AG09309 (cell line): ENCODE results near the gene CTDSPL.

ENCODE experiments used
- DNase-seq: peaks from one replicate; pipeline ENCODE4 v3.0.0-alpha.2; 2010; ENCODE audit warnings: low read depth
- H3K4me3 ChIP-seq: 2 replicates; pipeline ENCODE4 v1.5.1; 2011; ENCODE audit warnings: mild to moderate bottlenecking, low read depth, low read length, moderate library complexity; ENCODE audit not compliant: control insufficient read depth
- TF ChIP-seq, protein P1 (sequence below): IDR thresholded peaks from 2 replicates; pipeline ENCODE4 v1.5.1; 2011; ENCODE audit warnings: mild to moderate bottlenecking, low read depth, low read length, inconsistent platforms; ENCODE audit not compliant: insufficient read depth, control insufficient read depth; ENCODE audit errors: missing control alignments

CTDSPL gene

DNA sequence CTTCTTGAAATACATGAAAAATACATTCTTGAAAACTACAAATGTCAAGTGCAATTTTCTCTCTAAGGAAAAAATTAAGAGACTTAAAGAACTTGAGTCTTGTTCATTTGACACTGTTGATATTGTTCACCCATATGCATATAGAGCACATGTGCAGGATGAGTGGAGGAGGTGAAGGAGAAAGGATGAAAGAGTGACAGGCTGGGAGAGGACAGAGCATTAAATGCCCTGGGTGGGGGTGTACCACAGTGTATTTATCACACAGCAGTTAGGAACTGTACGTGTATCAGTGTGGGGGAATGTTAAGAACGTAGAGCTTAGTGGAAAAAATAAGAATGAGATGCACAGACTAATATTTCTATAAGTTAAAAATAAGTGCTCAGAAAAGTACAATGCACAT, 45.7 kb downstream of the CTDSPL start:
- no peak for DNase-seq

DNA sequence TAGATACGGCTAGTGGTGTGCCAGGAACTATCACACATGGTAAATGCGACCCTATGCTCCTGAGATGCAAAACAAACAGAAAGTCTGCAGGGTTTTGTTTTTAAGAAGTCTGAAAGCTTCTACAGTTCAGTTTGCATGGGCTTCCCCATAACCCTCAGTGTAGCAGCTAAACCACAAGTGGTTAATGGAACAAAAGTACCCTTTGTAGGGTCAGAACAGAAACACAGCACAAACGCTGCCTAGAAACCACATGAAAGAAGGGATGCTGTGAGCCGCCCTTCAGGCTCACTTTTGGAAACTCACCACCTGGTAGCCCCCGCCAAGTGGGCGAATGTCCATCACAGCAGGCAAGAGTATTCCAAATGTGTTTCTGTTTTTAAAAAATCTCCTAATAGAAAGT, 46.2 kb downstream of the CTDSPL start:
- TF ChIP-seq, protein P1, sequence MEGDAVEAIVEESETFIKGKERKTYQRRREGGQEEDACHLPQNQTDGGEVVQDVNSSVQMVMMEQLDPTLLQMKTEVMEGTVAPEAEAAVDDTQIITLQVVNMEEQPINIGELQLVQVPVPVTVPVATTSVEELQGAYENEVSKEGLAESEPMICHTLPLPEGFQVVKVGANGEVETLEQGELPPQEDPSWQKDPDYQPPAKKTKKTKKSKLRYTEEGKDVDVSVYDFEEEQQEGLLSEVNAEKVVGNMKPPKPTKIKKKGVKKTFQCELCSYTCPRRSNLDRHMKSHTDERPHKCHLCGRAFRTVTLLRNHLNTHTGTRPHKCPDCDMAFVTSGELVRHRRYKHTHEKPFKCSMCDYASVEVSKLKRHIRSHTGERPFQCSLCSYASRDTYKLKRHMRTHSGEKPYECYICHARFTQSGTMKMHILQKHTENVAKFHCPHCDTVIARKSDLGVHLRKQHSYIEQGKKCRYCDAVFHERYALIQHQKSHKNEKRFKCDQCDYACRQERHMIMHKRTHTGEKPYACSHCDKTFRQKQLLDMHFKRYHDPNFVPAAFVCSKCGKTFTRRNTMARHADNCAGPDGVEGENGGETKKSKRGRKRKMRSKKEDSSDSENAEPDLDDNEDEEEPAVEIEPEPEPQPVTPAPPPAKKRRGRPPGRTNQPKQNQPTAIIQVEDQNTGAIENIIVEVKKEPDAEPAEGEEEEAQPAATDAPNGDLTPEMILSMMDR = no peak
- no peak overlapping the region for H3K4me3 ChIP-seq
- no peak for DNase-seq

More for the DNA sequence above, 45.7 kb downstream of the CTDSPL start:
- TF ChIP-seq, protein P1 = no peak
- no peak overlapping the region for H3K4me3 ChIP-seq

DNA sequence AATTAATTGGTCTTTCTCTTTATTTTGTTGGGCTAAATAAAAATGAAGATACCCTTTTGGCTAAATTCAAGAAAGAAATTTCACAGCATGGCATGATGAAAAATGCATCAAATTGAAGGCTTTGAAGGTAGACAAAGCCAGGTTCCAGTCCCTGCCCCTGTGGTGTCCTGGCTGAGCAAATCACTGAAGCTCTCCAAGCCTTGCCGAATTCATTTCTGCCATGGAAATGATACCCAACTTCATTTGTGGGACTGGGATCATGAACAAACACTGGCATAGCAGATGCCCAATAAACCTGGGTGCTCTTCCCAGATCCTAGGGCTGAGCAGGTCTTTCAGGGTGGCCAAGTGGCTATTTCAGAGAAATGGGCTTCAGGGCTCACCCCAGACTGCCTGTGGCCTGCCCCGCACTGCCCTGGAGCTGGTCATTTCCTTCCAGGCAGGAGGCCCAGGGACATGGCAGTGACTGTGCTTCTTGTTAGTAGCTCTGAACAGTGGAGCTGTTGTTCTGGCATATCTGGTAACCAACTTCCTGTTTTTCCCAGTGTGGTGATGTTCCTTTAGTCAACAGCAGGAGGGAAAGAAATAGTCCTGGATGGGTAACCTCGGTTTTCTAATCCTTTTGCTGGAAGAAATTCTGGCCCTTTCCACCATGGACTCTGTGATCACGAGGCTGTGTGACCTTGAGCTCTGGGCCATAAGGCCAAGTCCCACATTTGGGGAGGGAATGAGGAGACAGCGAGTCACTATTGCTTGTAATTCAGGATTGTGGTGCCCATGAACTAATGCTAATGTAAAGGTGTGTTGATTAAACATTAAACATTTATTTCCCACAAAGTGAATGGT, 47.6 kb downstream of the CTDSPL start:
- no peak overlapping the region for H3K4me3 ChIP-seq
- no peak for DNase-seq
- TF ChIP-seq, protein P1 = no peak

DNA sequence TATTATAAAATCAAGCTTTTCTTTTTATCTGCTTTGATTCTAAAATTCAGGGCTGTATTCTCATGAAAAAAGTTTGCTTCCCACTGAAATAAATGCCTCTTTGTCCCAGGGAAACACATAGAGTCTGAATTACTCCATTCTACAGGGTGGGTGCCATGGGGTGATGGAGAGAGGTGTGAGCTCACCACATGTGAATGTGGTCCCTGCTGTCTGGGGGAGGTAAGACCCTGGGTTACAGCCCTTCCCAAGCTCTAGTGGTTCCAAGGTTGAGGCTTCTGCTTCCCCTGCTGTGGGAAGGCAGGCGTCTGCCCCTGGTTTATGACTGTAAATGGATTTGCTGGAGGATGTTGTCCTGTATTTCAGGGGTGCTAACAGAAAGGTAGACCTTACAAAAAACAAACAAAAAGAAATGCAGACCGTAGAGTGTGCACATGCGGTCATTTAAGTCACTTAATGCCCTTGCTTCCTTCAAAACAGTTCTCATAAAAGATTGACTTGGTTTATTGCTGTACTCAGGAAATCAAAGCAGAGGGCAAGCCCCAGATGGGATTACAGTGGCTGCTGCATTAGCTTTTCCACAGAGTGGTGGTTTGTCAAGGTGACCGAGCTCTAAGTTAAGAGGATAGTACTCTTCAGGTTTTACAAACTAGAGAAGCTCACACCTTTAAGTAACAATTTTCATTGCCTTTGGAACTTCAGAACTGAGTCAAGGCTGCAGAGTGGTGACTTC, 49.2 kb downstream of the CTDSPL start:
- no peak overlapping the region for H3K4me3 ChIP-seq
- DNase-seq = no peak
- TF ChIP-seq, protein P1 = no peak

DNA sequence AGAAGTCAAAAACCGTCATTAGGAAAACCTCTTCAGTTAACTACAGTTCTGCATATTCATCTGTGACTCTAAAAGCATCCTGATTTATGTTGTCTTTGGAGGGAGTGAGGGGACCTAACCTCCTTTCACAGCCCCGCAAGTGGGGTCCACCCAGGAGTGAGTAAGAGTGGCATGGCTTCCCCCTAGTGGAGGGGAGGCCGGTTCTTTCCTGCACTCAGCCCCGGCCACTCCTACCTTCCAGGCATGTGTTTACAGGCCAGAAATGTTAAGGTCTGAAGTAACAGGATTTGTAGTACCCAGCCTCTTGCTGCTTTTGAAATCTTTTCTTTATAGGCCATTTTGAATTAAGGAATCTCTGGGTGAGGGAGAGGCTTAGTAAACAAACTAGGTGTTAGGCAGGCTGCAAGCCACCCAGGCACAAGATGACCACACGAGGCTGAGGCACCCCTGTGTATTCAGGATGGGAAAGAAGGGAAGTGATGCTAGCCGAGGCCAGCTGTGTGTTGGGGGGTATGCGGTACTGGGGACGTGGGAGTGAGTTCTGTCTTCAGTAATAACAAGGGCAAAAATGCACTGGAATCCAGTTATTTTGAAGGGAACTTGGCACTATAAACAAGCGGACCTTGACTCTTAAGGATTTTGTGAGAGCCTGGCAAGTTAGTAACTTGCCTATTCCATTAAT, 50.5 kb downstream of the CTDSPL start:
- TF ChIP-seq, protein P1 = no peak
- DNase-seq = no peak
- H3K4me3 ChIP-seq = no peak overlapping the region

DNA sequence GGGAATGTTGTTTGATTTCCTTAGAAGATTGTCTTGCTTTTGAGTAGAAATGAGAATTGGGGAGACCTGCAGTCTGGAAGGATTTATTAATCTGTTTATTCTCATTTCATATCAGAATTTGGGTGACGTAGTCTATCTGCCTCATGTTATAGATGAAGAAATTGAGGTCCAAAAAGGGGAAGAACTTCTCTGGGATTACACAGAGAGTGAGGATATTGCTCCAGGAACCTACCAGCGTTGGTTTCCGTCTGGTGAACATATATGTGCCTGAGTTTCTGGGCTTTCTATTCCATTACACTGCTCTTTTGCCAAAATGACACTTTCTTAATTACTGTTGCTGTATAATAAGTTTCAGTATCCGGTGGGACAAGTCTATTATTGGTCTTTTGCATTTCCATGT, 51.8 kb downstream of the CTDSPL start:
- TF ChIP-seq, protein P1 = no peak
- H3K4me3 ChIP-seq = no peak overlapping the region
- no peak for DNase-seq
